Activated CD8-positive, alpha-beta memory T cell treated with anti-CD3 and anti-CD28 coated beads, Interleukin-2, amount 50 U/mL, for 4 hours (primary cell): ENCODE data around the gene MOB3B.

Experiments
- DNase-seq: peaks from one replicate; pipeline ENCODE4 v3.0.0-alpha.2; 2020

MOB3B gene

DNA sequence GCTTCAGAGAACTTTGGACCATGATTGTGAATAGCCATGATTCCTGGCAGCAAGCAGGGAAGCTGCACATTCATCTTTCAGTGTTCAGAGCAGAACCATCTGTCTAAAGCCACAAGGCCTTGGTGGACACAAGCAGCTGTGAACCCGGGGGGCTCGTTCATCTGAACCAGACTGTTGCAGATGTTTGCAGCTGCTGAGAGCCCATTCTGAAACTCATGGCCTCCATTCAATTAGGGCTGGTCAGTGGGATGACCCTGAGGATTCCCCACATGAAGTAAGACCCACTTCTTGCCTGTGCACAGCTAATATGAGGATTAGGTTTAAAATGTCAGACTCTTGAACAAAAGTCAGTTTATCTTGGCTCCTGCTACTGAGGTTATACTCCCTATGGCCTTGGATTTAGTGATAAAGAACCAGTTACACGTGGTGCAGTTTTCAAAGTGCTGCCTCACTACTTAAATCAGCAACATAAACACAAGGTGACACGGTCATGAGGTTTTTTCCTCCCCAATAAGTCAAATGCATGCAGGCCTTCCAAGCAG is 115.3 kb downstream of the MOB3B start:
- DNase-seq, result no peak

- DNase-seq, result no peak
These were observed 115.9 kb downstream of the MOB3B start for GRCh38 chr9:27413511-27414219.

DNA sequence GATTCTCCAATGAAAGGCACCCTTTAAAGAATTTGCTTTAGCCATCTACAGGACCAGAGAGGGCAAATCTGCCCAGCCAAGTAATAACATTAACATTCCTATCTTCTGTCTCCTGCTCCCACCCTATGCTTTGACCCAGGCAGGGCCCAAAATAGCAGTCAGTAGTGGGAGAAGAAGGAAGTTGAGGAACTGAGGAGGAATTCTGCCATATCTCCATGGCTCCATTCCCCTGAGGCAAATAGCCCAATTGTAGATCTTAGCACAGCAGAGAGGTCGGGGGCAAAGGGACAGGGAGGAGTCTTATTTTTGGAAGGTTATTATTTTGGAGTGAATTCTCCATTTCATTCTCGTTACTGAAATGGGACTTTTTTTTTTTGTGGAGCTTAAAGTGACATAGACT is 116.7 kb downstream of the MOB3B start:
- no peak for DNase-seq

- DNase-seq, result no peak
These were observed 117.5 kb downstream of the MOB3B start for GRCh38 chr9:27412081-27412480.

- DNase-seq, result no peak
These were observed 121.1 kb downstream of the MOB3B start for GRCh38 chr9:27408482-27408881.

- DNase-seq, result no peak
These were observed 121.6 kb downstream of the MOB3B start for GRCh38 chr9:27408001-27408400.

GRCh38 chr9:27407491-27407890 is 122.1 kb downstream of the MOB3B start:
- DNase-seq, result no peak

DNA sequence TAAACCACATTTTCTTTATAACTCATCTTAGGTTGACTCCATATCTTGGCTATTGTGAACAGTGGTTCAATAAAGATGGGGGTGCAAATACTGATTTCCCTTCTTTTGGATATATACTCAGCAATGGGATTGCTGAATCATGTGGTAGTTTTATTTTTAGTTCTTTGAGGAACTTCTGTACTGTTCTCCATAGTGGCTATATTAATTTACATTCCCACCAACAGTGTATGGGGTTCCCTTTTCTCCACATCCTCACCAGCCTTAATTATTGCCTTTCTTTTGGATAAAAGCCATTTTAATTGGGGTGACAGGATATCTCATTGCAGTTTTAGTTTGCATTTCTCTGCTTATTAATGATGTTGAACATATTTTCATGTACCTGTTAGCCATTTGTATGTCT is 125.0 kb downstream of the MOB3B start:
- no peak for DNase-seq

- DNase-seq, result no peak
These were observed 127.0 kb downstream of the MOB3B start for GRCh38 chr9:27402626-27403025.

DNA sequence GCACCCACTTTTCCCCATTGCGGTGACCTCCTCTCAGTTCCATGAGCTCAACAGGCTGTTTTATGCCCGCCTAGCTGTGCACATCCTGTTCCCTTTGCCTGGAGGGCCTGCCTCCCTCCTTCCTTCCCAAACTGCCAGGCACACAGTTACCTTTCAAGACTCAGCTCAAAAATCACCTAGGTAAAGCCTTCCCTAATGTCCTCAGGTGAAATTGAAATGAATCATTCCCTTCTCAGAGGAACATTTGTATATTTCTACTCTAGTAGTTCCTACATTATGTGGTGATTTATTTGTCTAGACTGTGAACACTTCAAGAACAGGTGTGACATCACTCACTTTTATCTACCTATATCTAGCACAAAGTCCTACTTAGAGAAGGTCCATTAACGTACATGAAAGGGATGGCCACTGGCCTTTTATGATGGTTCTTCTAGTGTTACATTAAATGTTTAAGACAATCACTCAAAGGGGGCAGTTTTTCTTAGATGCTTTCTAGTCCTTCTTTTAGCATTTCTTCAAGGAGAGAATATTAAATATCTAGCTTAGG is 129.2 kb downstream of the MOB3B start:
- DNase-seq, result no peak

DNA sequence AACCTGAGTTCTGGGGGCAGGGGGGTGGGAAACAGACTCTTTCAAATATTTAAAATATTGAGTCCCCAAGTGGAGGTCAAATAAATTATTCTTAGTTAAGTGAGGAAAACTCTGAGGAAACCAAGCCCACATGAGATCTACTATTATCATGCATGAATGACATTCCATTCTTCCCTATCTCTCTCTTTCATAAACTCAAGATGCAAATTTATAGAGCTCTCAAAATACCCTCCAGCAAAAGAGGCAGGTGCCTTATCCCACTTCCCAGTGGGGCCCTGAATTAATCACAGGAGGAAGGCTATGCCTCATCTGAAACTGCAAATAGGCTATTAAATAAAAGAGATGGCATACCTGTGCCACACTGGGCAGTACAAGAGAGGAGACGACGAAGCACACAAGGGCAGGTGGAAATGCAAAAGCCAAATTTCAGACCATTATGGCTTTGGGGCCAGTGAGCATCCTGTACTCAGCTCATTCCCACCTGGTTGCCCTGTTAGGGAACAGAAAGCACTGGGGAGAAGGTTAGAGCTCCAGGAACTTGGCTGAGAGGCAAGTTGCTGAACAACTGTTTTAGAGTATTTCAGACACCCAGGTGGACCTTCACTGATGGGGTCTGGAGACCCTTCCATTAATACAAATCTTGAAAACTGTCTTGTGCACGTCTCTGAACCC is 130.5 kb downstream of the MOB3B start:
- no peak for DNase-seq

- DNase-seq, result no peak
These were observed 133.1 kb downstream of the MOB3B start for GRCh38 chr9:27396495-27396894.

DNA sequence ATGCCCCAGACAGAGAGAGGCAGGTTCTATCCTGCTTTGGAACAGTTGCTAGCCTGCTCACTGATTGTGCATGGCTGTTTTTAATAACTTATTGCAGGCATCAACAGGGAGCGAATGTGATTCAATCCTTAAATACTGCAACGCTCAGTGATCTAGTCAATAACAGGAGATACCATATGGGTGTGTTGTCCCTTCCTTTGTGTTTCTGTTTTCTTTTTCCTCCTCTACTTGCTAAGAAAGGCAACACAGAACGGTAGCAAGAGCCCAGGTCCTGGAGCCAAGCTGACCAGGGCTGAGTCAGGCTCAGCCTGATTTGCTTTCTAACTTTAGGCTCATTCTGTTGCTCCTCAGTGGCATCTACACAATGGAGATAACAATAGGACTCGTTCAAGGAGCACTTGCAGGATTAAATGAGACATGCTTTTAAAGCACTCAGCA is 134.1 kb downstream of the MOB3B start:
- DNase-seq, result no peak

DNA sequence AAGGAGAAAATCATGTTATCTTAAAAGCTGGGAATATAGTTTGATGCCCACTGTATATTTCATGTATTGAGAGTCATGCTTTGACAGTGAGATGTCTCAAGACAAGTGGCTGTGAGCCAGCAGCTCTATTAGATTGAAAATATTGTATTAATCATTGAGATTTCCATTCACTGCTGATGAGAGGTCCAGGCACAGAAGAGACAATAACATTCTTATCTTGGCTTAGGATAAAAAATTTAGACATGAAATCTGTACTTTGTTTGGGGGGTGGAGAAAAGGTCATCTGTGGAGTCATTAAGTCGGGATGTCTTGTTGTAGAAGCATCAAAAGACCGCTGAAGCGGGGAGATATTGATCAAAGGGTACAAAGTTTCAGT is 134.8 kb downstream of the MOB3B start:
- DNase-seq, result no peak

- no peak for DNase-seq
These were observed 135.3 kb downstream of the MOB3B start for GRCh38 chr9:27394154-27394825.

- no peak for DNase-seq
These were observed 136.4 kb downstream of the MOB3B start for GRCh38 chr9:27393054-27393846.

- DNase-seq, result no peak
These were observed 137.2 kb downstream of the MOB3B start for GRCh38 chr9:27392451-27392850.

DNA sequence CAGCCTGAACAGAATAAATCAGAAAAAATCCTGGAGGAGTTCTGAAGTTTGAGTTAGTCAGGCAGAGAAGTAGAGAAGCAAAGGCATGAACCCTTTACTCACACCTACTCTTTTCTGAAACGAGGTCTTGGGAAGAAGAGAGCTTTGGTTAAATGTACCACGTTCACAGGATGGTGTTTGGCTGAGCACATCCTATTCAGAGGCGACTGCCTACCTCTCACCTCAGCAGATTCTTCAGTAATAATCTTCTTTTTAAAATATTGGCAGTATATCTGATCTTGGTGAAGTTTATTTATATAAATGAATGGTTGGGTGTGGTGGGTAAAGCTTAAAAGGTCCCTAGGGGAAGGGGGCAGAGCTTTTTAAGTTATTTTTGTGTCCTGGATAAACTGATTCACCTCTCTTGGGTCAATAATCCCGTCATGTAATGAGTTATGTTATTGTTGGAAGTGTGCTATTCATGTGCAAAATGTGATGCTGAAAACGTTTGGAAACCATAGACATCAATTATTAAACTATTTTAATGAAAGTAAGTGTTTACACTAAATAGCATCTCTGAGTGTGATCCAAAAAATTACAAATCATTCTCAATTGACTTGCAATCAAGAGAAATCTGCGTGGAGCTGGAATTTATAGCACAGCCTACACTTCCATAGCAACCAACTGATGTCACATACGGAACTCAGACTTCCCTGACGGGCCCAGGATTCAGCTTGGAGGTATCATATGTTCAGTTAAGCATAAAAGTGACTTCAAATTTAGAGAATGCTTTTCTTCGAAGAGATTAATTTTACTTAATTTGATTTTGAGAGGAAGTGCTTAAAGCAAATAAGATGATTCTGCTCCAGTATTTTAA is 138.3 kb downstream of the MOB3B start:
- no peak for DNase-seq

- no peak for DNase-seq
These were observed 141.5 kb downstream of the MOB3B start for GRCh38 chr9:27388150-27388549.

GRCh38 chr9:27387722-27388121 is 141.9 kb downstream of the MOB3B start:
- DNase-seq, result no peak

- DNase-seq, result no peak
These were observed 143.0 kb downstream of the MOB3B start for GRCh38 chr9:27386571-27387091.
